ENCODE results near the gene APOBEC3G.

Gene APOBEC3G

DNA sequence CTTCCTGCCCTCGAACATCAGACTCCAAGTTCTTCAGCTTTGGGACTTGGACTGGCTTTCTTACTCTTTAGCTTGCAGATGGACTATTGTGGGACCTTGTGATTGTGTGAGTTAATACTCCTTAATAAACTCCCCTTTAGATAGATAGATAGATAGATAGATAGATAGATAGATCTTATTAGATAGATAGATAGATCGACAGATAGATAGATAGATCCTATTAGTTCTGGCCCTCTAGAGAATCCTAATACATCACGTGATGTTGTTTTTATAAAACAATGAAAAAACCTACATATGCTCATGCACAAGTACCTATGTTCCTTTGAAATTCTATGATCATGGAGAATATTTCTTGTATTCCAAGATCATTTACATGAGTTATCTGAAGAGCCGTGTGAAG, 43.9 kb downstream of the APOBEC3G start:
- no peak for DNase-seq (ENCODE audit: low read depth in 3 of 3, low spot score in 1 of 3)

GRCh38 chr22:39122772-39123470, 45.8 kb downstream of the APOBEC3G start:
- DNase-seq (ENCODE audit: low read depth in 3 of 3, low spot score in 1 of 3): no peak

- no peak for DNase-seq (ENCODE audit: low read depth in 3 of 3, low spot score in 1 of 3)
Observed at GRCh38 chr22:39123751-39124581, 46.9 kb downstream of the APOBEC3G start.

- no peak for DNase-seq (ENCODE audit: low read depth in 3 of 3, low spot score in 1 of 3)
Observed at GRCh38 chr22:39125622-39126021, 48.5 kb downstream of the APOBEC3G start.

DNA sequence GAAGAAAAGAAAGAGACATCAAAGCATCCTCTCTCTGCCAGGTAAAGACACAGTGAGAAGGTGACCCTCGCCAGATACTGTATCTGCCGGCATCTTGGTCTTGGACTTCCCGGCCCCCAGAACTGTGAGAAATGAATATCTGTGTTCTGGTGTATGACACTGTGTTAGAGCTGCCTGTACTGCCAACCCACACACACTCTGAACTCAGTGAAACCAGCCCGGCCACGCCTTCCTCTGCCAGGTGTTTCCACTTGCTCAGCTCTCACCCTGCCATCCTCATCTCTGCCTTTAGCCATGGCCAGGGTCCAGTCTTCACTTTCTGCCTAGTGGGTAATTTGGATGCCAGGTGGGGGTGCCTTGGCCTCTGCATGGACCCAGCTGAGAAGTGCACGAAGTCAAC, 51.4 kb downstream of the APOBEC3G start:
- DNase-seq (ENCODE audit: low read depth in 3 of 3, low spot score in 1 of 3): no peak

DNA sequence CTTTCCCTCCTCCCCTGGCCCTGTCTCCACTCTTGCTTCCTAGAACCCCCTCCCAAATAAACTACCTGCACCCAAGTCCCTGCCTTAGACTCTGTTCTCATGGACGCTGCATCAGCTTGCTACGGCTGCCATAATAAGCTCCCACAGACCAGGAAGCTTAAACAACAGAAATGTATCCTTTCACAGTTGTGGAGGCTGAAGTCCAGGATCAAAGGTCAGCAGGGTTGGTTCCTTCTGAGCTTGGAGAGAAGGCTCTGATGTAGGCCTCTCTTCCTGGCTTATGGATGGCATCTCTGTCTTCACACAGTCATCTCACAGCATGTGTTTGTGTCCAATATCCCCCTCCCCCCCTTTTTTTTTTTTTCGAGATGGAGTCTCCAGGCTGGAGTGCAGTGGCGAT, 52.0 kb downstream of the APOBEC3G start:
- DNase-seq (ENCODE audit: low read depth in 3 of 3, low spot score in 1 of 3): no peak

GRCh38 chr22:39129746-39130145, 52.7 kb downstream of the APOBEC3G start:
- no peak for DNase-seq (ENCODE audit: low read depth in 3 of 3, low spot score in 1 of 3)

DNA sequence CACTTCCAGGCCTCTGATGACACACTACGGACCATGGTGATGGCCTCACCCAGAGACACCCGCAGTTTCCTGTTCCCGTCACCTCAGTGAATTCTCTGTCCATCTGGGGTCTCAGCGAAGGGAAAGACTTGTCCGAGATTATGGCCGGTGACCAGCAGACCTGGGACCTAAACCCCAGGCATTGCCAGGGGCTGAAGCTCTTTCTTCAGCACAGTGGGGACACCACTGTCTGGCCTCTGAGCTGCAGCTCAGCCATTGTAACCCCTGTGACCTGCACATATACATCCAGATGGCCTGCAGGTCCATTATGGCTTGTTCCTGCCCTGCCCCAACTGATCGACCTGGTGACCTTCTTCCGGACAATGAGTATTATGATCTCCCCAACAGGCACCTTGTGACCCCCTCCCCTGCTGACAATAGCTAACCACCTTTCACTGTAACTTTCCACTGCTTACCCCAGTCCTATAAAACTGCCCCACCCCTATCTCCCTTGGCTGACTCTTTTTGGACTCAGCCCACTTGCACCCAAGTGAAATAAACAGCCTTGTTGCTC, 53.2 kb downstream of the APOBEC3G start:
- DNase-seq (ENCODE audit: low read depth in 3 of 3, low spot score in 1 of 3): no peak

DNA sequence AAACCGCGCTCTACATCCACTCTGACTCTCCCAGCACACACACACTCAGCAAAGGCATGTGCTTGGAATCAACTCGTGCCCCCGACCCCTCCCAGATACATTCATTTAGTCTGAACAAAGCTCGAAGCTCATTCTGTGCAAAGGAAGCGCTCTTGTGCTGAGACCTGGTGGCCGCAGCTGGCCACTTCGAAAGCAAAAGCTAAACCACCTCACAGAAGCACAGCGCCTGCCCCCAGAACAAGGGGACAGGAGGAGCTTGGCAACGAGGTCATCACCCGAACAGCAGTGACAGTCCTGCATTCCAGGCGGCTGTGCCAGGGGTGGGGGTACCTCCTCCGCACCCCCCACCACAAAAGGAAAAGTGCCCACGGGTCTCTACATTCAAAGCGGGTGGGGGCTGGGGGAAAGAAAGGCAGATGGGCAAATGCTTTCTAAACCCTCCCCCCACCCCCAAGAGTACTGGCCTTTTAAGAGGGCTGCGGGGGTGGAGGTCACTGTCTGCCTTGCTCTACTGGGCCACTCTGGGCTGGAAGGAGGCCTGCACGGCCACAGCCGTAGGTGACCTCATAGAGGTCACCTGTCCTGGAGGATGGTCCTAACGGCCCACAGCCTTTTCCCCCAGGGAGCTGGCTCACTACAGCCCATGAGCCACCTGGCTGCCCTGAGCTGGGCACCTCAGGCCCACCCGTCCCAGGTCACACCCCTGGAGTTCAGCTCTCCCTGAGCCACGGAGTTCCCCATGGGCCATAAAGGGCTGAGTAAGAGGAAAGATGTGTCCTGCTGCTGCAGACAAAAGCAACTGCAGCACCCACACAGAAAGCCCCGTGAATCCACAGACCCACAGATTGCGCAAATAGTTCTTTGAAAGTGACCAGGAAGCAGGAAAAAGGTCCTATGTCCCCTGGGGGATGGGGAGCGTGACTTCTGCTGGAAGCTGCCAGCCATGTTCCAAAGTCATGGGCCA, 54.1 kb downstream of the APOBEC3G start:
- DNase-seq (ENCODE audit: low read depth in 3 of 3, low spot score in 1 of 3): no peak

DNA sequence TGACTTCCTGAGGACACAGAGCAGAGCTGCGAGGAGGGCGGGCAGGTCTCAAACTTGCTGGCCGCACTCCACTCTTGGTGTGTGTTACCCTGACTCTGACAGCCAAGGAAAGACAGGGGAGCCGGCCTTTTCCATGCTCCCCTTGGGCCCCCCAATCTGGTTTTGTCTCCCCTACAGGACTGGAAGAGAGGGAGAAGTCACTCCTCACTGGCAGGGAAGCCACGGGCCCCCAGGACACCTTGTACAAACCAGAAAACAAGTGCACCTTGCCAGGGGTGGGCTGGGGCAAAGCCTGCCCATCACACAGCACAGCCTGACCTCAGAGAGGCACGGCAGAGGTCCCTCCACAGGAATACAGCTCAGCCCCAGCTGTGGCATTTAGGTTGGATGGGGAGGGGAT, 55.2 kb downstream of the APOBEC3G start:
- DNase-seq (ENCODE audit: low read depth in 3 of 3, low spot score in 1 of 3): no peak

DNA sequence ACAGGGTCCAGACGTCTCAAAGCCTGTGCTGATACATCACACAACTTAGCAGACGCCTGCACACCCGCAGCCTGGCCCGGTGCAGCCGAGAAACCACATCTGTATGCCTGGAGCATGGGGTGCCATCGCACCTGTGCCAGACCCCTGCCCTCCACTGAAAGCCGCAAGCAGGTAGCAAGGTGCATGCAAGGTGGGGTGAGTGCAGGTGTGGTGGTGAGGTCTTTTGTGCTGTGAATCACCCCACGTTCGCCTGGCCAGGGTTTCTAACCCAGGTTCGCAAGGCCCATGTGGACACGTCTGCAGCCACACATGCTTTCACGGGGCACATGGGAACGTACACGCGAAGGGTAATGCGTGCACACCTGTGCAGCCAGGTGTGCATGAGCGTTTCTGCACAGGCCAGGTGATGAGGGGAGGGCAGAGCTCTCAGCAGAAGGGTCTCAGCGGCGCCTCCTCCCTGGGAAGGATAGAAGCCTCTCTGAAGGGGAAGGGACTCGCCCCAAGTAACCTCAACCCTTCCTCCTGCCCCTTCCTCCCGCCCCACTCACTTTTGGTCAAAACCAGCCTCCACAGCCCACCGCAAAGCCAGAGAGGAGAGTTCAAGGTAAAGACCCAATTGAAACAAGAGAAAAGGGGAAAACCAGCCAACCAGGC, 55.9 kb downstream of the APOBEC3G start:
- no peak for DNase-seq (ENCODE audit: low read depth in 3 of 3, low spot score in 1 of 3)

GRCh38 chr22:39133871-39134270, 56.8 kb downstream of the APOBEC3G start:
- no peak for DNase-seq (ENCODE audit: low read depth in 3 of 3, low spot score in 1 of 3)

DNA sequence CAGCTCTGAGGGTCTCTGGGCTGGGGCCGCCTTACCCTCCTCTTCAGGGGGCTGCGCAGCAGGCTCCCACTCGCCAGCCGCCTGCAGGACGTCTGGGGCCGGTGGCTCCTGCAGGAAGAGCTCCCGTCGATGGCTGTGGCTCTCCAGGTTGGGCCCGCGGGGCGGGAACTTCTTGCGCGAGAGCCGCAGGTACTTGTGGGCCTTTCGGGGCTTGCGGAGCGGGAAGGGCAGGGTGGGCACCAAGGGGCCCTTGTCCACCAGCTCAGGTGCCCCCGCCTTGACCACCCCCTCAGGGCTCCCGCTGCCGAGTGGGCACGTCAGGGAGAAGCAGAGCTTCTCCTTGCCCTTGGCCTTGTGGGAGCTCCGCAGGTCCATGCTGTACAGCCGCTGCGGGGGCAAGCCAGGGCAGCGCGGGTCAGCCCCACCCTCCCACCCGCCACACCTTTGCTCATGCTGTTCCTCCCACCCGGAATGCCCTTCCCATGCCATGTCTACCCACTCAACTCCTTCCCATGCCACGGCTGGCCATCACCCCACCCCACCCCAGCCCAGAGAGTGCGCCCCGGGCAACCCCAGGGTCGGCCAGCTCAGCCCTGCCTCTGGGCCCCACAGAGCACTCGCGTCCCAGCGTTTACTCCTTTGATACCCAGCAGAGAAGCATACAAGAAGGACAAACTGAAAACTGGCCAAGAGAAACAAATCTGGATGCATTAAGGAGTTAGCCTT, 57.5 kb downstream of the APOBEC3G start:
- DNase-seq (ENCODE audit: low read depth in 3 of 3, low spot score in 1 of 3): no peak

DNA sequence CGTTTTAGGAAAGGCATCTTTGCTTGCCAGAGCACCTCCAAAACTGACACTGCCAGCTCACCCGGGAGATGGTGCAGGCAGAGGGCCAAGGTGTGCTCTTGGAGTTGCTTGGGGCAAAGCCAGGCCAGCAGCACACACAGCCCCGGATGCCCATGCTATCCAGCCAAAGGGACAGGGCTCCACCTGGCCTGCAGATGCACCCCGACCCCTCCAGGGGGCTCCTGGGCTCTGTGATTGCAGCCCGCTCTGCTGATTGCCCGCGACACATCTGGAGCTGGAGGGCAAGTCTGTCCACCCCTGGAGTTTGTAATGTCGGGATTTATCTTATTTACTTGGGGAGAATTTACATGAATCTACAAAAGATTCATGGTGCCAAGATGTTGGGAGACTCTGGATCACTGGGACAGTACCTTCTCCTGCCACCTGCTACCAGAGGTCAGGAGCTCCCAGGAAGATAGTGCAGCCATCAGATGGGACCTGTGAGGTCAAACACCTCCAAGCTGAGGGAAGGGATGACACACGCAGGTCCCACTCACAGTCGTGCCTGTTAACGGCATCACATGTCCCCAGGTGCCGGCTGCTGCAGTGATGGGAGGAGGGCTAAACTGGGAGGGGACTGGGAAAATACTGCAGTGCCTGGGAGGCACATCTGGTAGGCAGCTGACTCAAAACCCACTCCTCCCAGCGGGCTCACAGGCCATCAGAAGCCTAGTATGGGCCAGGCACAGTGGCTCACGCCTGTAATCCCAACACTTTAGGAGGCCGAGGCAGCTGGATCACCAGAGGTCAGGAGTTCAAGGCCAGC, 58.2 kb downstream of the APOBEC3G start:
- DNase-seq (ENCODE audit: low read depth in 3 of 3, low spot score in 1 of 3): no peak

DNA sequence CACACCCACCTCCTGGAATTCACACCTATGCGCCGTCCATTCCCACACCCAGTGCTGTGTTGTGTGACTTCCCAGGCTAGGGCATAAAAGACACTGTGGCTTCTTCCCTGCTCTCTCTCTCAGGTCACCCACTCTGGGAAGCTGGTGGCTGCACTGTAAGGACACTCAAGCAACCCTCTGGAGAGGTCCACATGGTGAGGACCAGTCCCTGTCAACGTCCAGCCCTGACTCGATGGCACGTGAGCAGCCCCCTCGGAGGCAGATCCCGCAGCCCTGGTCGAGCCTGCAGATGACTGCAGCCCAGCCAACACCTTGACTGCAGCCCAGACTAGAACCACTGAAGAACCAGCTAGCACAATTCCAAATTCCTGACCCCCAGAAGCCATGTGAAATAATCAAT, 59.2 kb downstream of the APOBEC3G start:
- DNase-seq (ENCODE audit: low read depth in 3 of 3, low spot score in 1 of 3): no peak
